SK-N-SH (cell line): ENCODE measurements around the gene DNASE2B. TPM values are rescaled to one million over a fixed set of nuclear protein-coding genes. Genes with fewer than 3 reads are reported as not detected.

ENCODE experiments used
- CTCF ChIA-PET: fragments of 300-600, 350-600 bp; formaldehyde crosslinking; extraction: SDS; loops from one replicate; lab custom pipeline; 2021; lab: Yijun Ruan, JAX
- POLR2A ChIA-PET: fragments of 350-600 bp; sonication (Branson Sonifier 250); formaldehyde crosslinking; extraction: SDS; loops from one replicate; lab custom pipeline; 2020; ENCODE audit warnings: antibody characterized with exemption, inconsistent platforms; lab: Yijun Ruan, JAX
- DNase-seq: peaks from one replicate; pipeline ENCODE4 v3.0.0; 2012
- H2AFZ ChIP-seq: fragments of 200-600 bp; sonication (generic); 2 replicates; pipeline ENCODE4 v1.8.1; 2016; ENCODE audit warnings: antibody characterized with exemption, mild to moderate bottlenecking, low read depth
- H3F3A ChIP-seq: fragments of 200-600 bp; sonication (generic); replicated peaks from 2 replicates; pipeline ENCODE3; 2016; ENCODE audit warnings: antibody characterized with exemption, mild to moderate bottlenecking; ENCODE audit not compliant: insufficient read depth
- H3K27ac ChIP-seq, 2 experiments: fragments of 200-500 bp in 1 of 2; fragments of 200-600 bp in 1 of 2; sonication (Bioruptor generic) in 1 of 2; sonication (generic), shearing (Covaris generic) in 1 of 2; 2 replicates each; pipeline versions ENCODE4 v1.5.1 to v1.6.1; 2014 to 2016; ENCODE audit warnings: low read depth in 2 of 2, inconsistent platforms in 1 of 2, low read length in 1 of 2, mild to moderate bottlenecking in 1 of 2, mixed read lengths in 1 of 2
- H3K27me3 ChIP-seq: fragments of 200-600 bp; sonication (generic), shearing (Covaris generic); 2 replicates; pipeline ENCODE4 v1.6.1; 2016; ENCODE audit warnings: mixed run types; ENCODE audit not compliant: insufficient read depth
- H3K36me3 ChIP-seq, 2 experiments: fragments of 200-500 bp in 1 of 2; fragments of 200-600 bp in 1 of 2; sonication (Bioruptor generic) in 1 of 2; sonication (generic) in 1 of 2; replicated peaks in 1 of 2; 2 replicates each; pipeline versions ENCODE3 to v1.5.1; 2014 to 2016; ENCODE audit warnings: low read length in 1 of 2, mild to moderate bottlenecking in 1 of 2; ENCODE audit not compliant: insufficient read depth in 2 of 2, control insufficient read depth in 1 of 2
- H3K4me1 ChIP-seq, 2 experiments: fragments of 200-500 bp in 1 of 2; fragments of 200-600 bp in 1 of 2; sonication (Bioruptor generic) in 1 of 2; sonication (generic), shearing (Covaris generic) in 1 of 2; 2 replicates each; pipeline versions ENCODE4 v1.5.1 to v1.6.1; 2014 to 2016; ENCODE audit warnings: low read depth in 1 of 2, low read length in 1 of 2, mixed run types in 1 of 2; ENCODE audit not compliant: insufficient read depth in 2 of 2, control insufficient read depth in 1 of 2
- H3K4me2 ChIP-seq: fragments of 200-600 bp; sonication (generic), shearing (Covaris generic); 2 replicates; pipeline ENCODE4 v1.6.1; 2017; ENCODE audit warnings: mixed run types
- H3K4me3 ChIP-seq, 2 experiments: fragments of 200-500 bp in 1 of 2; fragments of 200-600 bp in 1 of 2; sonication (Bioruptor generic) in 1 of 2; sonication (generic), shearing (Covaris generic) in 1 of 2; 2 replicates each; pipeline versions ENCODE4 v1.5.1 to v1.8.1; 2014 to 2016; ENCODE audit warnings: low read depth in 2 of 2, inconsistent platforms in 1 of 2, low read length in 1 of 2, mild to moderate bottlenecking in 1 of 2, mixed read lengths in 1 of 2, moderate library complexity in 1 of 2
- H3K79me2 ChIP-seq: fragments of 200-600 bp; sonication (generic); 2 replicates; pipeline ENCODE4 v1.8.1; 2017; ENCODE audit warnings: mild to moderate bottlenecking; ENCODE audit not compliant: insufficient read depth
- H3K9ac ChIP-seq: fragments of 200-600 bp; sonication (generic); 2 replicates; pipeline ENCODE4 v1.6.1; 2017; ENCODE audit warnings: mixed run types
- H3K9me2 ChIP-seq: fragments of 200-600 bp; sonication (generic); 2 replicates; pipeline ENCODE4 v1.6.1; 2017; ENCODE audit warnings: mixed run types
- H3K9me3 ChIP-seq: fragments of 200-600 bp; sonication (generic); 2 replicates; pipeline ENCODE4 v1.6.1; 2017; ENCODE audit warnings: mixed run types, mild to moderate bottlenecking, moderate library complexity
- H4K20me1 ChIP-seq: fragments of 200-600 bp; sonication (generic); 2 replicates; pipeline ENCODE4 v1.6.1; 2017; ENCODE audit warnings: mild to moderate bottlenecking, mixed run types; ENCODE audit not compliant: insufficient read depth
- CHD2 ChIP-seq: fragments of 150-350 bp; IDR thresholded peaks from 2 replicates; pipeline ENCODE4 v1.6.1; 2018; ENCODE audit warnings: low read length; ENCODE audit not compliant: partially characterized antibody
- EP300 ChIP-seq, 2 experiments: IDR thresholded peaks; 2 replicates each; pipeline versions ENCODE4 v1.4.0 to v1.6.1; 2012; ENCODE audit warnings: borderline replicate concordance in 1 of 2, low read depth in 1 of 2, low read length in 1 of 2
- FOXJ3 ChIP-seq: sonication (generic); formaldehyde crosslinking; IDR thresholded peaks from 2 replicates; pipeline ENCODE4 v1.5.1; 2020; ENCODE audit warnings: mild to moderate bottlenecking, missing genetic modification reagents
- GABPA ChIP-seq: IDR thresholded peaks from 2 replicates; pipeline ENCODE4 v1.4.0; 2012; ENCODE audit warnings: low read depth, mild to moderate bottlenecking
- IRF3 ChIP-seq: fragments of 150-350 bp; IDR thresholded peaks from 2 replicates; pipeline ENCODE4 v1.6.1; 2016; ENCODE audit warnings: mild to moderate bottlenecking, low read depth, low read length
- JUND ChIP-seq: IDR thresholded peaks from 2 replicates; pipeline ENCODE4 v1.4.0; 2012
- MEF2A ChIP-seq: IDR thresholded peaks from 2 replicates; pipeline ENCODE4 v1.4.0; 2012; ENCODE audit warnings: low read depth, borderline replicate concordance
- MXI1 ChIP-seq: IDR thresholded peaks from 2 replicates; pipeline ENCODE4 v1.6.1; 2012; ENCODE audit warnings: mild to moderate bottlenecking, low read depth, low read length, improper control_type of control experiment
- NRF1 ChIP-seq: IDR thresholded peaks from 2 replicates; pipeline ENCODE4 v1.6.1; 2012; ENCODE audit warnings: low read depth, mild to moderate bottlenecking, low read length
- PBX3 ChIP-seq: IDR thresholded peaks from 2 replicates; pipeline ENCODE4; 2012
- POLR2AphosphoS5 ChIP-seq: IDR thresholded peaks from 2 replicates; pipeline ENCODE4 v1.6.1; 2012; ENCODE audit warnings: low read depth, low read length
- REST ChIP-seq: IDR thresholded peaks from 2 replicates; pipeline ENCODE4 v1.6.1; 2012; ENCODE audit warnings: mild to moderate bottlenecking, low read depth, low read length, moderate library complexity
- SIN3A ChIP-seq: IDR thresholded peaks from 2 replicates; pipeline ENCODE4 v1.6.1; 2012; ENCODE audit warnings: low read depth, mild to moderate bottlenecking, low read length, moderate library complexity, borderline replicate concordance
- TEAD4 ChIP-seq: IDR thresholded peaks from 2 replicates; pipeline ENCODE4 v1.4.0; 2012; ENCODE audit warnings: mild to moderate bottlenecking, borderline replicate concordance; ENCODE audit not compliant: insufficient read depth
- ZBTB33 ChIP-seq: IDR thresholded peaks from 2 replicates; pipeline ENCODE4 v1.4.0; 2012; ENCODE audit warnings: low read depth, borderline replicate concordance
- WGBS: methylation state at CpG from one replicate; pipeline ENCODE4 v1.1.6; 2017; ENCODE audit warnings: low lambda C conversion rate; 5-methylcytosine and 5-hydroxymethylcytosine counted together
- polyA plus RNA-seq, 3 experiments: library from polyadenylated mRNA; depleted of rRNA; stranded (reverse); fragments of >200 nt; gene quantifications; 2 replicates each; pipeline ENCODE4 v1.2.3, GENCODE V29; 2012
- TF ChIP-seq, protein P1 (sequence below): IDR thresholded peaks from 2 replicates; pipeline ENCODE4 v1.4.0; 2012; ENCODE audit warnings: low read depth
- TF ChIP-seq, protein P2 (sequence below): fragments of 200-600 bp; sonication (generic); IDR thresholded peaks from 2 replicates; pipeline ENCODE4 v1.6.1; 2017; ENCODE audit warnings: antibody characterized with exemption, mild to moderate bottlenecking, moderate library complexity

DNASE2B gene
- polyA plus RNA-seq, 1 of the 3 experiments (the other 2 are of a cell fraction): 0.03 TPM

GRCh38 chr1:84401156-84401555 lies 2.9 kb downstream of the DNASE2B start:
- WGBS: 34% methylated on average over 3 of the region's 3 CpGs
- Histone ChIP-seq H3K27ac (no peak overlapping the region; a peak in 1 of 4 replicates), H2AFZ (no peak overlapping the region), H3K27me3 (no peaks in the 10 kb centered on the region), H3K9me3 (no peaks in the 10 kb centered on the region), H3K4me2 (no peak overlapping the region), H3K9ac (no peak overlapping the region), H3K4me1 (peaks cover 0 to 3% of the 10 kb centered on the region in 2 experiments; a peak in 1 of 4 replicates), H3F3A (no peaks in the 10 kb centered on the region), H3K9me2 (no peaks in the 10 kb centered on the region), H4K20me1 (no peaks in the 10 kb centered on the region), H3K79me2 (no peaks in the 10 kb centered on the region), H3K36me3 (no peaks in the 10 kb centered on the region), H3K4me3 (no peak overlapping the region)
- DNase-seq: no peak
- CTCF ChIA-PET: no interaction called here
- POLR2A ChIA-PET: no interaction called here
- TF ChIP-seq EP300 (IDR thresholded peaks at IDR 0.05; ENCODE audit: borderline replicate concordance in 1 of 2, low read depth in 1 of 2, low read length in 1 of 2): no peak
- no peak for TF ChIP-seq MXI1
- TF ChIP-seq SIN3A: no peak
- no peak for TF ChIP-seq TEAD4
- no peak for TF ChIP-seq PBX3
- no peak for TF ChIP-seq NRF1
- TF ChIP-seq MEF2A: no peak
- no peak for TF ChIP-seq POLR2AphosphoS5
- TF ChIP-seq CHD2: no peak
- TF ChIP-seq, protein P1, sequence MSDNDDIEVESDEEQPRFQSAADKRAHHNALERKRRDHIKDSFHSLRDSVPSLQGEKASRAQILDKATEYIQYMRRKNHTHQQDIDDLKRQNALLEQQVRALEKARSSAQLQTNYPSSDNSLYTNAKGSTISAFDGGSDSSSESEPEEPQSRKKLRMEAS: no peak
- TF ChIP-seq FOXJ3: no peak
- TF ChIP-seq, protein P2, sequence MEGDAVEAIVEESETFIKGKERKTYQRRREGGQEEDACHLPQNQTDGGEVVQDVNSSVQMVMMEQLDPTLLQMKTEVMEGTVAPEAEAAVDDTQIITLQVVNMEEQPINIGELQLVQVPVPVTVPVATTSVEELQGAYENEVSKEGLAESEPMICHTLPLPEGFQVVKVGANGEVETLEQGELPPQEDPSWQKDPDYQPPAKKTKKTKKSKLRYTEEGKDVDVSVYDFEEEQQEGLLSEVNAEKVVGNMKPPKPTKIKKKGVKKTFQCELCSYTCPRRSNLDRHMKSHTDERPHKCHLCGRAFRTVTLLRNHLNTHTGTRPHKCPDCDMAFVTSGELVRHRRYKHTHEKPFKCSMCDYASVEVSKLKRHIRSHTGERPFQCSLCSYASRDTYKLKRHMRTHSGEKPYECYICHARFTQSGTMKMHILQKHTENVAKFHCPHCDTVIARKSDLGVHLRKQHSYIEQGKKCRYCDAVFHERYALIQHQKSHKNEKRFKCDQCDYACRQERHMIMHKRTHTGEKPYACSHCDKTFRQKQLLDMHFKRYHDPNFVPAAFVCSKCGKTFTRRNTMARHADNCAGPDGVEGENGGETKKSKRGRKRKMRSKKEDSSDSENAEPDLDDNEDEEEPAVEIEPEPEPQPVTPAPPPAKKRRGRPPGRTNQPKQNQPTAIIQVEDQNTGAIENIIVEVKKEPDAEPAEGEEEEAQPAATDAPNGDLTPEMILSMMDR: no peak
- no peak for TF ChIP-seq IRF3
- no peak for TF ChIP-seq GABPA
- no peak for TF ChIP-seq ZBTB33
- no peak for TF ChIP-seq JUND
- TF ChIP-seq REST: no peak
- TF ChIP-seq, all 33 proteins: peak for 0
